K562 (cell line): ENCODE data around the gene ROBO1.

ENCODE experiments used
- BCLAF1 ChIP-seq, 2 experiments: fragments of 450-650 bp in 1 of 2; IDR thresholded peaks; 2 replicates each; pipeline ENCODE4 v1.6.1; 2011 to 2017; ENCODE audit warnings: low read depth in 2 of 2, antibody characterized with exemption in 1 of 2, borderline replicate concordance in 1 of 2, low read length in 1 of 2, mild to moderate bottlenecking in 1 of 2, mixed read lengths in 1 of 2; ENCODE audit not compliant: control insufficient read depth in 1 of 2
- CEBPB ChIP-seq: fragments of 450-650 bp; IDR thresholded peaks from 2 replicates; pipeline ENCODE4 v1.6.1; 2016; ENCODE audit warnings: missing genetic modification characterization, missing compliant biosample characterization
- CTCF ChIP-seq, 3 experiments: IDR thresholded peaks in 2 of 3; conservative IDR thresholded peaks in 1 of 3; 2 replicates each; pipeline ENCODE4 v1.5.1; 2011 to 2012; ENCODE audit warnings: low read length in 3 of 3, mild to moderate bottlenecking in 3 of 3, control low read depth in 2 of 3, improper control_type of control experiment in 1 of 3, inconsistent platforms in 1 of 3, low read depth in 1 of 3, mixed read lengths in 1 of 3, moderate library complexity in 1 of 3; ENCODE audit not compliant: insufficient read depth in 2 of 3
- EP300 ChIP-seq: IDR thresholded peaks from 2 replicates; pipeline ENCODE4 v1.6.1; 2012; ENCODE audit warnings: low read length, improper control_type of control experiment
- FOSL1 ChIP-seq: fragments of 200-800 bp; sonication (Bioruptor generic); conservative IDR thresholded peaks from 2 replicates; pipeline ENCODE4 v1.6.1; 2016; ENCODE audit warnings: missing genetic modification characterization, missing compliant biosample characterization
- FOXK2 ChIP-seq, 2 experiments: fragments of 450-650 bp; IDR thresholded peaks in 1 of 2; conservative IDR thresholded peaks in 1 of 2; 2 replicates each; pipeline ENCODE4 v1.6.1; 2016; ENCODE audit warnings: low read depth in 2 of 2, mild to moderate bottlenecking in 1 of 2
- KLF13 ChIP-seq: fragments of 450-650 bp; IDR thresholded peaks from 2 replicates; pipeline ENCODE4 v1.6.1; 2016; ENCODE audit warnings: missing genetic modification characterization, low read depth, mild to moderate bottlenecking, missing compliant biosample characterization, moderate library complexity, borderline replicate concordance
- KLF16 ChIP-seq: IDR thresholded peaks from 2 replicates; pipeline ENCODE4 v1.6.1; 2016; ENCODE audit warnings: antibody characterized with exemption
- MNT ChIP-seq, 2 experiments: fragments of 450-650 bp; conservative IDR thresholded peaks; 2 replicates each; pipeline ENCODE4 v1.6.1; 2017; ENCODE audit warnings: mild to moderate bottlenecking in 2 of 2, moderate library complexity in 2 of 2
- NR1H2 ChIP-seq: sonication (generic); formaldehyde crosslinking; IDR thresholded peaks from 2 replicates; pipeline ENCODE4 v1.4.0; 2020; ENCODE audit warnings: mild to moderate bottlenecking, missing genetic modification reagents
- PML ChIP-seq: IDR thresholded peaks from 2 replicates; pipeline ENCODE4 v1.6.1; 2012; ENCODE audit warnings: low read length, inconsistent platforms
- TCF3 ChIP-seq: sonication (generic); formaldehyde crosslinking; IDR thresholded peaks from 2 replicates; pipeline ENCODE4 v1.4.0; 2020; ENCODE audit warnings: mild to moderate bottlenecking, missing genetic modification reagents
- ZHX1 ChIP-seq: fragments of 150-350 bp; conservative IDR thresholded peaks from 2 replicates; pipeline ENCODE4 v1.6.1; 2014; ENCODE audit warnings: low read length
- ZNF274 ChIP-seq: IDR thresholded peaks from 2 replicates; pipeline ENCODE4 v1.6.1; 2011; ENCODE audit warnings: low read depth, mild to moderate bottlenecking, low read length, moderate library complexity, borderline replicate concordance

GRCh38 chr3:79672075-79672474 is 95.7 kb downstream of the ROBO1 start:
- TF ChIP-seq CTCF (IDR thresholded peaks at IDR 0.05 in 2 of 3, conservative IDR thresholded peaks at IDR 0.05 in 1 of 3; ENCODE audit: insufficient read depth in 2 of 3, low read depth in 1 of 3, low read length in 3 of 3) (no peak), ZHX1 (no peak), ZNF274 (no peak), KLF13 (tag) (no peak), CEBPB (tag) (no peak), NR1H2 (CRISPR knock-in tag) (no peak), BCLAF1 (IDR thresholded peaks at IDR 0.05; ENCODE audit: borderline replicate concordance in 1 of 2, control insufficient read depth in 1 of 2, low read depth in 2 of 2, low read length in 1 of 2) (no peak), TCF3 (no peak), EP300 (no peak), MNT (conservative IDR thresholded peaks at IDR 0.05) (no peak), KLF16 (no peak), FOSL1 (tag) (no peak), FOXK2 (conservative IDR thresholded peaks at IDR 0.05 in 1 of 2, IDR thresholded peaks at IDR 0.05 in 1 of 2; ENCODE audit: low read depth in 2 of 2) (no peak), PML (no peak)
